Large intestine (tissue), 3 donors: ENCODE measurements around the gene C14orf93. TPM values are rescaled to one million over a fixed set of nuclear protein-coding genes. Genes with fewer than 3 reads are reported as not detected.

Experiments
- DNase-seq, 2 donors: peaks; one replicate each; pipeline versions ENCODE4 v3.0.0 to v3.0.0-alpha.2; 2013
- H3K27ac ChIP-seq: one replicate; pipeline ENCODE4 v1.5.1; 2013; ENCODE audit warnings: low read length
- H3K27me3 ChIP-seq: 2 replicates; pipeline ENCODE4 v1.6.1; 2013; ENCODE audit warnings: low read length; ENCODE audit not compliant: control insufficient read depth, insufficient read depth
- H3K36me3 ChIP-seq: 2 replicates; pipeline ENCODE4 v1.6.1; 2013; ENCODE audit warnings: low read length; ENCODE audit not compliant: control insufficient read depth, insufficient read depth
- H3K4me1 ChIP-seq: one replicate; pipeline ENCODE4 v1.6.1; 2013; ENCODE audit warnings: low read length; ENCODE audit not compliant: control insufficient read depth, insufficient read depth
- H3K4me3 ChIP-seq: one replicate; pipeline ENCODE4 v1.5.1; 2013; ENCODE audit warnings: low read length
- H3K9me3 ChIP-seq: one replicate; pipeline ENCODE4 v1.6.1; 2013; ENCODE audit warnings: mild to moderate bottlenecking, low read depth, low read length, moderate library complexity; ENCODE audit not compliant: control insufficient read depth
- WGBS: methylation state at CpG from one replicate; pipeline ENCODE4 v1.1.5; 2013; ENCODE audit warnings: low lambda C conversion rate; ENCODE audit not compliant: insufficient coverage; 5-methylcytosine and 5-hydroxymethylcytosine counted together
- polyA plus RNA-seq: library from polyadenylated mRNA; unstranded; fragments of 120-200 nt; gene quantifications from one replicate; pipeline ENCODE4 v1.2.1, GENCODE V29; 2013

Gene C14orf93
- polyA plus RNA-seq, 1 donor: 15.1 TPM

- Histone ChIP-seq H3K27ac (peak overlapping the region; percentile 90), H3K4me1 (peaks cover 43% of the 10 kb centered on the region), H3K27me3 (peaks cover 15% of the 10 kb centered on the region), H3K36me3 (no peaks in the 10 kb centered on the region), H3K9me3 (no peaks in the 10 kb centered on the region), H3K4me3 (peak overlapping the region; percentile 92)
- peak in 1 of 2 donors; percentile 56 for DNase-seq
- WGBS: no CpG with 5 or more reads among the region's 41 CpGs
These were observed 29.3 kb downstream of the C14orf93 start for GRCh38 chr14:22980672-22981089.

GRCh38 chr14:22979748-22980392, 30.1 kb downstream of the C14orf93 start:
- no CpG with 5 or more reads among the region's 8 CpGs for WGBS
- Histone ChIP-seq H3K9me3 (no peaks in the 10 kb centered on the region), H3K4me1 (peaks cover 44% of the 10 kb centered on the region), H3K27me3 (peaks cover 15% of the 10 kb centered on the region), H3K36me3 (peaks cover under 1% of the 10 kb centered on the region), H3K27ac (peak overlapping the region; percentile 90), H3K4me3 (peak overlapping the region; percentile 39)
- no peak for DNase-seq

GRCh38 chr14:22978981-22979671, 30.8 kb downstream of the C14orf93 start:
- H3K36me3 ChIP-seq: peaks cover 7% of the 10 kb centered on the region
- 33% methylated on average over 1 of the region's 5 CpGs for WGBS
- H3K27me3 ChIP-seq: peaks cover 15% of the 10 kb centered on the region
- DNase-seq: peak; percentile 45 to 66
- no peaks in the 10 kb centered on the region for H3K9me3 ChIP-seq
- H3K27ac ChIP-seq: peak overlapping the region; percentile 90
- H3K4me1 ChIP-seq: peaks cover 44% of the 10 kb centered on the region
- H3K4me3 ChIP-seq: peak overlapping the region; percentile 8

- no CpG with 5 or more reads among the region's 3 CpGs for WGBS
- H3K4me1 ChIP-seq: peaks cover 44% of the 10 kb centered on the region
- no peak overlapping the region for H3K4me3 ChIP-seq
- peaks cover 9% of the 10 kb centered on the region for H3K36me3 ChIP-seq
- peaks cover 15% of the 10 kb centered on the region for H3K27me3 ChIP-seq
- DNase-seq: no peak
- H3K9me3 ChIP-seq: no peaks in the 10 kb centered on the region
- peak overlapping the region; percentile 90 for H3K27ac ChIP-seq
These were observed 31.5 kb downstream of the C14orf93 start for GRCh38 chr14:22978487-22978837.

GRCh38 chr14:22977684-22978486, 32.1 kb downstream of the C14orf93 start:
- peaks cover 14% of the 10 kb centered on the region for H3K36me3 ChIP-seq
- H3K4me3 ChIP-seq: no peak overlapping the region
- no CpG with 5 or more reads among the region's 8 CpGs for WGBS
- H3K9me3 ChIP-seq: no peaks in the 10 kb centered on the region
- peak; percentile 90 to 94 for DNase-seq
- peak overlapping the region; percentile 90 for H3K27ac ChIP-seq
- peaks cover 15% of the 10 kb centered on the region for H3K27me3 ChIP-seq
- peaks cover 44% of the 10 kb centered on the region for H3K4me1 ChIP-seq

GRCh38 chr14:22977434-22977683, 32.6 kb downstream of the C14orf93 start:
- Histone ChIP-seq H3K36me3 (peaks cover 14% of the 10 kb centered on the region), H3K27ac (peak overlapping the region; percentile 76), H3K4me1 (peaks cover 44% of the 10 kb centered on the region), H3K4me3 (no peak overlapping the region), H3K9me3 (no peaks in the 10 kb centered on the region), H3K27me3 (peaks cover 15% of the 10 kb centered on the region)
- DNase-seq: no peak

DNA sequence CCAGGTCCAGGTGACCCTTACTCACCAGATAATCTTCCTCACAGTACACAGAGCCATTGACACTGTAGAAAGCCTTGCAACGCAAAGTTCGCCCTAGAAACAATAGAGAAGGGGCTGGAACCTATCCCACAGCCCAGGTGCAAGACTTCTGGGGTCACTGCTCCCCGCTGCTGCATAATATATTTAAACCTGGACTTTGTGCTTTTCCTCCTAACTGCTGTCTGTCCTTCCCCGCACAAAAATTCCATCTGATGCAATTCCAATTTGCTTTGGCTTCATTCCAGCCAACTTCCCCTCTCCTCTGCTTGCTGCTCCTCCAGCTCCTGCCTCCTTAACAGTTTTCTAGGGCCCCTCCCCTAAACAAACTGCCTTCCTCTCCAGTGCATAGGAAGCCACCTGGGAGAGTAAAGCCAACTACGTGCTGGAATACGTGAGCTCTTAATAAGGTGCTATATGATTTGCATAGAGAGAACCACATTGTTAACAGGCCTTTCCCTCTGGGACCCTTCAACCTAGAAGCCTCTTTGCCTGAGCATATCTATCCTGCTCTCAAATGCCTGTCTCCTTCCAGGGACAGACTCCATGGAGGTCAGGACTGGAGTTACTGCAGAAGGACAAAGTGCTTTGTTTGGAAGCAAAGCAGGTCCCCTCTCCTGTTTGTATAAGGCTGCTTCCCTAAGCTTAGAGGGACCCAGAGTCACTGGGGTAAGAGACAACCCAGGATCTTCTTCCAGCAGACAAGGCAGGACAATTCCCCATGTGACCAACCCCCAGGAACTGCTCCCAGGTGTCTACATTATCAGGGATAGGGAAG, 33.1 kb downstream of the C14orf93 start:
- WGBS: 0% methylated on average over 1 of the region's 6 CpGs

GRCh38 chr14:22974530-22975313, 35.2 kb downstream of the C14orf93 start:
- no peak for DNase-seq
- peaks cover 41% of the 10 kb centered on the region for H3K4me1 ChIP-seq
- H3K27me3 ChIP-seq: no peaks in the 10 kb centered on the region
- no peak overlapping the region for H3K27ac ChIP-seq
- no CpG with 5 or more reads among the region's 9 CpGs for WGBS
- H3K4me3 ChIP-seq: no peak overlapping the region
- H3K36me3 ChIP-seq: peaks cover 16% of the 10 kb centered on the region
- H3K9me3 ChIP-seq: no peaks in the 10 kb centered on the region

More for the DNA sequence above, 33.1 kb downstream of the C14orf93 start:
- Histone ChIP-seq H3K9me3 (no peaks in the 10 kb centered on the region), H3K36me3 (peaks cover 14% of the 10 kb centered on the region), H3K27ac (peak overlapping the region; percentile 76), H3K27me3 (peaks cover 11% of the 10 kb centered on the region), H3K4me1 (peaks cover 44% of the 10 kb centered on the region), H3K4me3 (no peak overlapping the region)
- DNase-seq: peak; percentile 90 to 95

DNA sequence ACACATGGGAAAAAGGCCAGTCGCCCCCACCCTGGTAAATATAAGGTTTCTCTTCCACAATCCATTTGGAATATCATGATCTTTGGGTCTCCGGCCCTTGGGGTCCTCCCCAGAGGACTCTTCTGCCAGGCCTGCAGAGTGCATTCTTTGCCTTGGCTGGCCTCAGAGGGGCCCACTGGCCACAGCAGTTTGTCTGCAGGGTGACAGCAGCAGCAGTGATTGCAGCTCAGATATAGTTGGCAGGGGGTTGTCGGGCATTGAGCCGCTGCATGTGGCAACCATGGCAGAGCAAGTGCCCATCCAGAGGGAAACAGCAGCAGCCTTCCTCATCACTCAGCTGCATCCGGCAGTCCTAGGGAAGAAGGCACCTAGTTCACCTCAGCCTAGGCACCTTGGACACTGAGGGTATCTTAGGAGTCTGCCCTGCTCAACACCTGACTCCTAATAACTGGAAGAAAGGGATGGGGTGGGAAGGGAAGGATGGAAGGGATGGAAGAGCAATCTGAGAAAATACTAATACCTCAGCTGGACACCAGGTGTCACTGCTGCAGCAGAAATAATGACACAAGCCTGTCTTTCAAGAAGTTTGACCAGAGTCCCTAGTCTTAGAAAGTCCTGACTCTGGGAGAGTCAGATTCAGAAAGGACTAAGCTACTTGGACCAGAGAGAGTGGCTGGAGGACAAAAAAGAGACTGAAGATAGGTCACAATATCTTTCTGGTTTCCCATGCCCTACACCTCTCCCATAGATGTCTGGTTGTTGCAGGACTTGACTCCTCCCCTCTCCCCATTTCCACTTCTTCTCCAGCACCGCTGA, 36.5 kb downstream of the C14orf93 start:
- Histone ChIP-seq H3K4me1 (peaks cover 28% of the 10 kb centered on the region), H3K9me3 (no peaks in the 10 kb centered on the region), H3K27me3 (no peaks in the 10 kb centered on the region), H3K4me3 (no peak overlapping the region), H3K27ac (no peak overlapping the region), H3K36me3 (peaks cover 16% of the 10 kb centered on the region)
- peak; percentile 51 to 60 for DNase-seq
- WGBS: no CpG with 5 or more reads among the region's 6 CpGs
